PC-3 (cell line): Measurements from ENCODE around the gene NAV2.

Source experiments
- CTCF ChIP-seq: fragments of 300-600 bp; sonication (generic); conservative IDR thresholded peaks from 2 replicates; pipeline ENCODE4 v1.5.1; 2017; ENCODE audit warnings: antibody characterized with exemption, low read depth, mild to moderate bottlenecking, low read length
- EZH2 ChIP-seq: fragments of 300-600 bp; sonication (generic); IDR thresholded peaks from one replicate; pipeline ENCODE4 v1.6.1; 2017; ENCODE audit warnings: antibody characterized with exemption, mild to moderate bottlenecking, low read length; ENCODE audit not compliant: unreplicated experiment

- TF ChIP-seq CTCF (no peak), EZH2 (no peak)
Observed at GRCh38 chr11:20080032-20080685, 367.5 kb downstream of the NAV2 start.
